Right atrium auricular region (tissue), 2 donors: ENCODE measurements around the gene PCED1B. TPM values are rescaled to one million over a fixed set of nuclear protein-coding genes. Genes with fewer than 3 reads are reported as not detected.
A peak's percentile ranks its signal among the peaks of the same experiment; 100 is the strongest.

Experiments
- DNase-seq: peaks from one replicate; pipeline ENCODE4 v3.0.0-alpha.2; 2019; ENCODE audit warnings: low spot score
- H3K27ac ChIP-seq, 2 donors: fragments of 200-600 bp; sonication (generic); 1 replicate in 1 of 2; 2 replicates in 1 of 2; pipeline ENCODE4 v1.5.1; 2016 to 2019
- H3K27me3 ChIP-seq, 2 donors: fragments of 200-600 bp; sonication (generic); one replicate each; pipeline versions ENCODE4 v1.5.1 to v1.6.0; 2017 to 2019
- H3K36me3 ChIP-seq: fragments of 200-600 bp; sonication (generic); one replicate; pipeline ENCODE4 v1.5.1; 2016
- H3K4me1 ChIP-seq, 2 donors: fragments of 200-600 bp; sonication (generic); one replicate each; pipeline versions ENCODE4 v1.5.1 to v1.6.0; 2017 to 2019
- H3K4me3 ChIP-seq, 2 donors: fragments of 200-600 bp; sonication (generic); 1 replicate in 1 of 2; 2 replicates in 1 of 2; pipeline ENCODE4 v1.5.1; 2017 to 2019; ENCODE audit warnings: mild to moderate bottlenecking in 1 of 2, moderate library complexity in 1 of 2
- H3K9me3 ChIP-seq, 2 donors: fragments of 200-600 bp; sonication (generic); one replicate each; pipeline ENCODE4 v1.5.1; 2019
- CTCF ChIP-seq, 2 donors: fragments of 200-600 bp; sonication (generic); IDR thresholded peaks; one replicate each; pipeline ENCODE4 v1.5.1; 2019; ENCODE audit warnings: antibody characterized with exemption in 2 of 2
- total RNA-seq, 2 donors: library from RNA; depleted of rRNA; stranded (reverse); fragments of >200 nt; gene quantifications; one replicate each; pipeline ENCODE4 v1.1.0, GENCODE V29; 2016

Gene PCED1B
- total RNA-seq, 2 donors from 2014 or later = 0.98 to 1.4 TPM

- H3K9me3 ChIP-seq = no peaks in the 10 kb centered on the region
- no peaks in the 10 kb centered on the region for H3K36me3 ChIP-seq
- DNase-seq = no peak
- no peak overlapping the region for H3K4me3 ChIP-seq
- no peak overlapping the region for H3K27ac ChIP-seq
- no peaks in the 10 kb centered on the region for H3K4me1 ChIP-seq
- no peak for TF ChIP-seq CTCF (IDR thresholded peaks at IDR 0.05)
- H3K27me3 ChIP-seq = no peaks in the 10 kb centered on the region
These were observed 155.2 kb downstream of the PCED1B start for GRCh38 chr12:47234576-47235141.

- H3K9me3 ChIP-seq = no peaks in the 10 kb centered on the region
- TF ChIP-seq CTCF (IDR thresholded peaks at IDR 0.05) = no peak
- H3K27me3 ChIP-seq = no peaks in the 10 kb centered on the region
- no peaks in the 10 kb centered on the region for H3K4me1 ChIP-seq
- H3K27ac ChIP-seq = no peak overlapping the region
- H3K36me3 ChIP-seq = no peaks in the 10 kb centered on the region
- DNase-seq = no peak
- H3K4me3 ChIP-seq = no peak overlapping the region
These were observed 156.0 kb downstream of the PCED1B start for GRCh38 chr12:47235258-47236040.

DNA sequence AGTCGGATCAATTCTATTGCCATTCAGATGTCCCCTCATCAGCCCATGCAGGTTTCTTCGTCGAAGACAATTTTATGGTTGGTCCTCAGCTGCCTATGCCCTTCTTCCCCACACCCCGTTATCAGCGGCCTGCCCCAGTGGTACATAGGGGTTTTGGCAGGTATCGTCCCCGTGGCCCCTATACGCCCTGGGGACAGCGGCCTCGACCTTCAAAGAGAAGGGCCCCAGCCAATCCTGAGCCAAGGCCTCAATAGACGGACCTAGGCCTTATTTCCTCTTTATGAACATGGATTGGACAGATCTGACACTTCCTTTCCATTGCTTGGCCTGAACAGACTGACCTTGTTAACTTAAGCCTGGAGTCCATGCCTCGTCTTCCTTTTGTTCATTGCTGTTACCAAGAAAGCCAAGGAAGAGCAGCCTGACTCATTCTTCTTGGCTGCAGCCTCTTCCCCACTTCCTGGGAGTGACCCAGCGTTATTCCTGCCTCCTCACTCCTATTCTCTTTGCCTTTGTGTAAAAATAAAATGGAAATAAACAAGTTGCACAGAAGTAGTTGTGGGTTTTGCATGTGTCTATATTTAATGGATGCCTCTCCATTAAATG is 156.8 kb downstream of the PCED1B start:
- no peak for TF ChIP-seq CTCF (IDR thresholded peaks at IDR 0.05)
- H3K27ac ChIP-seq = no peak overlapping the region
- no peak overlapping the region for H3K4me3 ChIP-seq
- no peaks in the 10 kb centered on the region for H3K36me3 ChIP-seq
- DNase-seq = no peak
- H3K27me3 ChIP-seq = no peaks in the 10 kb centered on the region
- no peaks in the 10 kb centered on the region for H3K9me3 ChIP-seq
- no peaks in the 10 kb centered on the region for H3K4me1 ChIP-seq

DNA sequence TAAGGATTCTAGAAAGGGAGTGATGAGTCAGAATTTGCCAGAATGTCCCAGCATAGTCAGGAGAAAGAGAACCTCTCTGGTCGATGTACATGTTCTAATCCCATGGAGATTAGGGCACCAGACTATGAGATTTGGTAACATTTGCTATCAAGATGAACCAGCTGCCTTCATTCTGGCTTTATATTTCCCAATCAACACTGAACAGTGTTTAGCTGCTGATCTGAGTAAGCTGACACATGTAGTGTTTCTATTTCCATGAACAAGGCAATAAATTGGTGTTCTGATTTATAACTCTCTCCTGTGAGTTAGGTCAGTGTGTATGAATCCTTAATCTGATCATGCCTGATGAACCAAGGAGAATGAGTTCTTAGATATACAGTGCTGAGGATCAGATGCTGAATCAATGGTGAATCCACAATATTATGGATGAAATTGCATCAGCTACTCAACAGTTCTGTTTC is 158.4 kb downstream of the PCED1B start:
- DNase-seq = no peak
- no peak for TF ChIP-seq CTCF (IDR thresholded peaks at IDR 0.05)
- H3K27ac ChIP-seq = peak overlapping the region in 1 of 2 donors; percentile 15

GRCh38 chr12:47238669-47239114 is 159.3 kb downstream of the PCED1B start:
- Histone ChIP-seq H3K27ac (no peak overlapping the region), H3K9me3 (no peaks in the 10 kb centered on the region), H3K4me1 (no peaks in the 10 kb centered on the region), H3K4me3 (no peak overlapping the region), H3K36me3 (no peaks in the 10 kb centered on the region), H3K27me3 (no peaks in the 10 kb centered on the region)
- no peak for DNase-seq
- no peak for TF ChIP-seq CTCF (IDR thresholded peaks at IDR 0.05)

More for the DNA sequence above, 158.4 kb downstream of the PCED1B start:
- Histone ChIP-seq H3K36me3 (no peaks in the 10 kb centered on the region), H3K9me3 (no peaks in the 10 kb centered on the region), H3K4me3 (no peak overlapping the region), H3K27me3 (no peaks in the 10 kb centered on the region), H3K4me1 (no peaks in the 10 kb centered on the region)
